ENCODE data around the gene COL10A1. TPM values are rescaled to one million over a fixed set of nuclear protein-coding genes. Genes with fewer than 3 reads are reported as not detected.

The COL10A1 gene
- total and polyA plus RNA-seq, 10 of the 15 experiments (the other 5 are each of a cell fraction or from before 2014, with no cell fraction given): 0.02 to 0.33 (median 0.06) TPM; not detected in 5

DNA sequence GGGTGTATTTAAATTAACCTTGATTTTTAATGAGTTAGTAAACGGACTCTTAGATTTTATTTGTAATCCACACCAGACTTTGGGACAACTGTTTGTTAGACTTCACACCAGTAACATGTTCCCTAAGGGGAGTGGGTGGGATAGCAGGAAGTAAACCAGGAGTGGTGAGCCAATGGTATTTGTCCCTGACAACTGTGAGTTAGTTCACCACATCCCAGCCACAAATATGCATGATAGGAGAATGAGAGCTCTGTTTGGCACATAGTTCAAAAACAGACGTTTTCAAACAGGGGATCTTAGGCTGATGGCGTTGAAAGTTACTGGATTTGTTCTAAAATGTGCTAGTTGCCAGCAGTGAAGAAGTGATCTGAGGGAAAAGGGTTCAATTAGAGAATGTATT, 18.7 kb upstream of the COL10A1 start (continued):
- TF ChIP-seq USF1 (IDR thresholded peaks at IDR 0.05; ENCODE audit: borderline replicate concordance, extremely low read length, insufficient read depth, low read depth, low read length) (no peak), E4F1 (IDR thresholded peaks at IDR 0.05; ENCODE audit: borderline replicate concordance, partially characterized antibody) (no peak), TCF7 (IDR thresholded peaks at IDR 0.05; ENCODE audit: borderline replicate concordance) (no peak), ZNF24 (IDR thresholded peaks at IDR 0.05) (no peak), IKZF1 (conservative IDR thresholded peaks at IDR 0.05) (no peak), CEBPB (IDR thresholded peaks at IDR 0.05; ENCODE audit: borderline replicate concordance in 1 of 2, low read depth in 2 of 2, low read length in 2 of 2) (no peak)

GRCh38 chr6:116139917-116140316, 14.0 kb upstream of the COL10A1 start:
- intact Hi-C loops (cut with micrococcal nuclease; ENCODE audit: unreplicated experiment) (no loop called here), in situ Hi-C loops (cut with MboI) (no loop called here)
- Histone ChIP-seq H3K36me3 (ENCODE audit: control insufficient read depth in 2 of 2, insufficient read depth in 2 of 2, low read length in 1 of 2) (no peaks in the 10 kb centered on the region; a peak in 1 of 4 replicates), H3K4me2 (ENCODE audit: control insufficient read depth, insufficient read depth) (no peak overlapping the region), H2AFZ (ENCODE audit: control insufficient read depth, low read depth, low read length) (no peak overlapping the region), H3K9ac (ENCODE audit: control insufficient read depth, insufficient read depth, low read length) (no peak overlapping the region), H3K9me3 (replicated peaks; ENCODE audit: control insufficient read depth, insufficient read depth, low read length) (no peaks in the 10 kb centered on the region), H3K27ac (ENCODE audit: control insufficient read depth, insufficient read depth) (no peak overlapping the region), H3K79me2 (ENCODE audit: control insufficient read depth, insufficient read depth, low read length) (no peaks in the 10 kb centered on the region), H3K4me3 (no peak overlapping the region), H3K27me3 (replicated peaks in 1 of 2; ENCODE audit: control insufficient read depth in 2 of 2, insufficient read depth in 2 of 2, low read length in 1 of 2) (no peaks in the 10 kb centered on the region), H3K4me1 (ENCODE audit: control insufficient read depth, insufficient read depth, low read length) (no peaks in the 10 kb centered on the region), H4K20me1 (ENCODE audit: control insufficient read depth, insufficient read depth) (no peaks in the 10 kb centered on the region)
- ChIA-PET CTCF (interaction anchor here (1.8 kb wide), 1 partner anchor 9 kb away, joined by 6 read pairs; no protein-coding TSS in a partner anchor), RAD21 (ENCODE audit: unreplicated experiment) (no interaction called here), SMC1A (ENCODE audit: uncharacterized antibody, unreplicated experiment) (interaction anchor here (1.6 kb wide), 1 partner anchor 18 kb away, joined by 5 read pairs; no protein-coding TSS in a partner anchor), POLR2A (no interaction called here)
- DNase-seq (ENCODE audit: low read depth, low spot score) (no peak), FAIRE-seq (no peak), ATAC-seq (no peak)
- TF ChIP-seq CBX5 (IDR thresholded peaks at IDR 0.05; ENCODE audit: low read depth): no peak
- TF ChIP-seq TBL1XR1 (IDR thresholded peaks at IDR 0.05; ENCODE audit: low read depth, low read length): no peak
- no peak for TF ChIP-seq SREBF1 (IDR thresholded peaks at IDR 0.05; ENCODE audit: low read length)
- TF ChIP-seq PAX8 (IDR thresholded peaks at IDR 0.05): no peak
- no peak for TF ChIP-seq ZBTB11 (CRISPR knock-in tag; IDR thresholded peaks at IDR 0.05)
- no peak for TF ChIP-seq RAD21 (IDR thresholded peaks at IDR 0.05; ENCODE audit: insufficient read depth, low read depth, low read length)
- no peak for TF ChIP-seq MEF2A (IDR thresholded peaks at IDR 0.05; ENCODE audit: insufficient read depth, low read depth, low read length)
- TF ChIP-seq SUZ12 (IDR thresholded peaks at IDR 0.05; ENCODE audit: unreplicated experiment): no peak
- no peak for TF ChIP-seq SPI1 (IDR thresholded peaks at IDR 0.05; ENCODE audit: borderline replicate concordance, insufficient read depth, low read depth, low read length)
- TF ChIP-seq CHD4 (IDR thresholded peaks at IDR 0.05): no peak
- no peak for TF ChIP-seq JUNB (IDR thresholded peaks at IDR 0.05)
- TF ChIP-seq TCF7 (IDR thresholded peaks at IDR 0.05; ENCODE audit: borderline replicate concordance): no peak
- TF ChIP-seq SMC3 (IDR thresholded peaks at IDR 0.05; ENCODE audit: borderline replicate concordance, low read length): no peak
- no peak for TF ChIP-seq POLR2A (IDR thresholded peaks at IDR 0.05; ENCODE audit: low read depth, low read length)
- 98% methylated on average over 4 of the region's 4 CpGs for whole genome bisulfite sequencing (ENCODE audit: insufficient coverage, insufficient replicate concordance, low lambda C conversion rate, missing lambda C conversion rate)
- no TSS peak for BruUV-seq (replicated peaks)
